K562 treated with DMSO at 1 percent for 12 hours (cell line): Measurements from ENCODE around the gene ZMYND12. TPM values are rescaled to one million over a fixed set of nuclear protein-coding genes. Genes with fewer than 3 reads are reported as not detected.

ENCODE experiments used
- total RNA-seq: library from RNA; unstranded; fragments of 300-600 nt; gene quantifications from 2 replicates; pipeline ENCODE4 v1.2.3, GENCODE V29; 2022; ENCODE audit not compliant: insufficient read depth

Gene ZMYND12, protein sequence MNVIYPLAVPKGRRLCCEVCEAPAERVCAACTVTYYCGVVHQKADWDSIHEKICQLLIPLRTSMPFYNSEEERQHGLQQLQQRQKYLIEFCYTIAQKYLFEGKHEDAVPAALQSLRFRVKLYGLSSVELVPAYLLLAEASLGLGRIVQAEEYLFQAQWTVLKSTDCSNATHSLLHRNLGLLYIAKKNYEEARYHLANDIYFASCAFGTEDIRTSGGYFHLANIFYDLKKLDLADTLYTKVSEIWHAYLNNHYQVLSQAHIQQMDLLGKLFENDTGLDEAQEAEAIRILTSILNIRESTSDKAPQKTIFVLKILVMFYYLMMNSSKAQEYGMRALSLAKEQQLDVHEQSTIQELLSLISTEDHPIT
- total RNA-seq = not detected in 2 replicates

DNA sequence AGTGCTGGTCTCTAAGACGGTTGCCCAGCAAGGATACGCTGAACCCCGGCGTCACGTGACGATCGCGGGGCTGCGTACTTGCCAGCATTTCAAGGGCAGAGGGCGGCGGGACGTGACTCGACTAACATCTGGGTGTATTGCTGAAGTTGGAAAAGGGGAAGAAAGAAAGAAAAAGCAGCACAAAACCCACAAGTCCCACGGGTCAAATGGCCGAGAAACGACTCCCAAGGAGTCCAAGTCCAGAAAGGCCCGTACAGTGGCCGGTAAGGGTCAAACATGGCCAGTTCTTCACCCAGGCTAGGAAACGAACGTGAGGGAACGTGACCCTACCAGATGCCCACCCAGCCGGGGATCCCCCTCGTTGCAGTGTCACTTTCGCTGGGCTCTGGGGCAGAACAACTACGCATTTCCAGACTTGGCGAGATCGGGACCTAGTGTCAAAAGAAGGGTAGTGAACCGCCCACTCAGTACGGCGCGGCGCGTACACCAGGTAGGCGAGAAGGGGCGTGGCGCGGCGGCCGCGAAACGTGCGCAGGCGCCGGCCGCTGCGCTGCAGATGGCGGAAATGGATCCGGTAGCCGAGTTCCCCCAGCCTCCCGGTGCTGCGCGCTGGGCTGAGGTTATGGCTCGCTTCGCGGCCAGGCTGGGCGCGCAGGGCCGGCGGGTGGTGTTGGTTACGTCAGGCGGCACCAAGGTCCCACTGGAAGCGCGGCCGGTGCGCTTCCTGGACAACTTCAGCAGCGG is at the start of gene ZMYND12, which contains the start of gene PPCS:
Gene ZMYND12 (minus strand): TSS at position 13 of the 744 bp plus-strand sequence. CDS start 25 bp downstream, outside the sequence.
Gene PPCS (plus strand): TSS at position 534 of the 744 bp plus-strand sequence. CDS start 23 bp downstream, at position 557.

DNA sequence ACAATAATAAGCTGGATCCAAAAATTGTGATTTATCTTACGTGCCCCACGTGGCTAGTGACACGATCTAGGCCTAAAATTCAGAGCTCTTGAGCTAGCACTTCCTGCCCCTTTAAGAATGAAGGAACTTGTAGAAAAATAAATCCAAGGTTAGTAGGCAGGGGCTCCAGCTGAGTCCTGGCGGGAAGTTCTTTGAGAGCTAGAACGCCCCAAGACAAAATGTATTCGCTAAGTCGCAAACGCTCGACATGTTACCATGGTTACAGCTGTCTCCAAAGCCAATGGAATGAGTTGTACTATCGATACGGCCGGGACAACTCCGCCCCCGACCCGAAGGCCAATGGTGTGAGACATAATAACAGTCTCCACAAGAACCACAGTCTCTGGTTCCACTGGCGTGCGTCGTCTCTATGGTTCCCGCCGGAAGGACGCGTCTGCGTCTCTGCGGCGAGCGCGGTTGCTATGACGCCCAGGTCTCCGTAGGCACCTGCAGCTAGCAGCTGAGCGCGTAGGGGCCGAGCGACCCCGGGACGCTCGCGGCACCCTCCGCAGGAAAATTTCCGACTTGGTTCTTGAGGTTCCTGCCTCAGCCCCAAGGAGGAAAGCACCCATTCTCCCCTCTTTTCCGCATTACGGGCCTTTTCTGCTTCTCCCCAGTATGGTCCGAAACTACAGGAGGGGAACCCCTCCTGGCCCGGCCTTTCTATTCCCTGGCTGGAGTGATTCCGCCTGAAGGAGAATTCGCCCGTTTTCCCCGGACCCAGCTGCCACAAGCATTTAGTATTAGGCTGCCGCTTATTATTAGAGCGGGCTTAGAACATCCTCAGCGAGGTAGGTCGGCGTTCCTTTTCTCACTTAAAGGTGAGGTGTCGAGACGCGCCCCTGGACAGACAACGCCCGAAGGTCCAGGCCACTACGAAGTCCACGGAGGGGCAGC is 7.3 kb upstream of the ZMYND12 start, which contains the start of gene CCDC30:
Gene CCDC30 (plus strand): TSS at position 459 of the 936 bp plus-strand sequence. CDS start 17,266 bp downstream, outside the sequence.

DNA sequence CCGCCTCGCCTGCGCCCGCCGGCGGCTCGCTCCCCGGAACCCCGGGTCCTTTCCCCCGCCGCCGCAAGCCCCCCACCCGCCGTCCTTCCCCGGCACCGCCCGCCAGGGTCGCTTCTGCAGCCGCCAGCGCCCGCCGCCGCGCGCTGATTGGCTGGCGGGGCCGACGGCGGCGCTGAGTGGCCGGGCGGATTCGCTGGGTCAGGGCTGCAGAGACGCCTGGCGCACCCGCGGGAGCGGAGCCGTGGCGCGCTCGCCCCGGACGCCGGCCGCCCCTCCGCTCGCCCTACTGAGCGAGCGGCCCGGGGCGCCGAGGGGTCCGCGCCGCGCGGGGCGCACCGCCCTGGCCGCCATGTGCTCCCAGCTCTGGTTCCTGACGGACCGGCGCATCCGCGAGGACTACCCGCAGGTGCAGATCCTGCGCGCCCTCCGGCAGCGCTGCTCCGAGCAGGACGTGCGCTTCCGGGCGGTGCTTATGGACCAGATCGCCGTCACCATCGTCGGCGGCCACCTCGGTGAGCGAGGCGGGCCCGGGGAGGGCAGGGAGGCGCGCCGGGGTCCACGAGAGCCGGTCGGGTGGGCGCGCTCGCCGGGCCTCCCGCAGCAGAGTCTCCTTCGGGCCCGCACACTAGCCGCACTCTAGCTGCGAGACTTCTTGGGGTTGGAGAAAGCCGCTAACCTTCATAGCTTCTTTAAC is 75.1 kb downstream of the ZMYND12 start, which contains the start of gene RIMKLA:
Gene RIMKLA (plus strand): TSS at position 207 of the 694 bp plus-strand sequence. CDS start 143 bp downstream, at position 350.

Other genes starting within 250 kb of the ZMYND12 start
- 5.3 and 21.2 TPM in 2 replicates for gene FOXJ3, start 120.8 kb downstream of the ZMYND12 start, total RNA-seq
- gene RIMKLA, start 75.2 kb downstream of the ZMYND12 start, total RNA-seq = not detected in 2 replicates
- 34.5 and 51.2 TPM in 2 replicates for gene PPCS, start 521 bp upstream of the ZMYND12 start, total RNA-seq
- gene CCDC30, start 7.3 kb upstream of the ZMYND12 start, total RNA-seq = 0.21 TPM in 1 of 2 replicates, not detected in the other
- 134 and 148 TPM in 2 replicates for gene PPIH, start 202.4 kb upstream of the ZMYND12 start, total RNA-seq
- gene YBX1, start 226.4 kb upstream of the ZMYND12 start, total RNA-seq = 752 and 971 TPM in 2 replicates